ENCODE data around the gene MINDY2. TPM values are rescaled to one million over a fixed set of nuclear protein-coding genes. Genes with fewer than 3 reads are reported as not detected.
"Not testable (repeated sequence)": the region's sequence is repeated elsewhere in the genome, so short reads cannot be mapped to it uniquely, and the experiment has no call there.

The MINDY2 gene
- polyA plus RNA-seq, 1 experiment, result 7.8 TPM

GRCh38 chr15:58762285-58762684, 8.8 kb upstream of the MINDY2 start:
- no peak overlapping the region for H3K4me3 ChIP-seq (ENCODE audit: low read depth, low read length)
- ChIA-PET POLR2A (no interaction called here), CTCF (no interaction called here)
- no peak for TF ChIP-seq CTCF (IDR thresholded peaks at IDR 0.05; ENCODE audit: insufficient read depth, low read depth, low read length)
- no peaks in the 10 kb centered on the region for H3K36me3 ChIP-seq (ENCODE audit: control insufficient read depth, insufficient read depth, low read length)
- no peak for DNase-seq (ENCODE audit: low read depth)
- H3K27me3 ChIP-seq (ENCODE audit: control insufficient read depth, insufficient read depth, low read length), result no peaks in the 10 kb centered on the region

- Histone ChIP-seq H3K4me3 (ENCODE audit: low read depth, low read length) (no peak overlapping the region), H3K36me3 (ENCODE audit: control insufficient read depth, insufficient read depth, low read length) (no peaks in the 10 kb centered on the region), H3K27me3 (ENCODE audit: control insufficient read depth, insufficient read depth, low read length) (no peaks in the 10 kb centered on the region)
- CTCF ChIA-PET, result no interaction called here
- DNase-seq (ENCODE audit: low read depth), result no peak
- TF ChIP-seq CTCF (IDR thresholded peaks at IDR 0.05; ENCODE audit: insufficient read depth, low read depth, low read length), result no peak
- POLR2A ChIA-PET, result no interaction called here
These were observed 8.4 kb upstream of the MINDY2 start for GRCh38 chr15:58762731-58763130.

GRCh38 chr15:58764468-58764867, 6.6 kb upstream of the MINDY2 start:
- ChIA-PET POLR2A (no interaction called here), CTCF (no interaction called here)
- TF ChIP-seq CTCF (IDR thresholded peaks at IDR 0.05; ENCODE audit: insufficient read depth, low read depth, low read length), result no peak
- no peak overlapping the region for H3K4me3 ChIP-seq (ENCODE audit: low read depth, low read length)
- no peaks in the 10 kb centered on the region for H3K27me3 ChIP-seq (ENCODE audit: control insufficient read depth, insufficient read depth, low read length)
- H3K36me3 ChIP-seq (ENCODE audit: control insufficient read depth, insufficient read depth, low read length), result no peaks in the 10 kb centered on the region
- no peak for DNase-seq (ENCODE audit: low read depth)

- Histone ChIP-seq H3K27me3 (ENCODE audit: control insufficient read depth, insufficient read depth, low read length) (no peaks in the 10 kb centered on the region), H3K36me3 (ENCODE audit: control insufficient read depth, insufficient read depth, low read length) (no peaks in the 10 kb centered on the region), H3K4me3 (ENCODE audit: low read depth, low read length) (no peak overlapping the region)
- TF ChIP-seq CTCF (IDR thresholded peaks at IDR 0.05; ENCODE audit: insufficient read depth, low read depth, low read length), result no peak
- ChIA-PET CTCF (interaction anchor here (1.3 kb wide), 1 partner anchor 497 kb away, joined by 3 read pairs; no protein-coding TSS in a partner anchor), POLR2A (no interaction called here)
- DNase-seq (ENCODE audit: low read depth), result no peak
These were observed 4.8 kb upstream of the MINDY2 start for GRCh38 chr15:58766290-58766689.

- H3K27me3 ChIP-seq (ENCODE audit: control insufficient read depth, insufficient read depth, low read length); CTCF ChIA-PET; H3K4me3 ChIP-seq (ENCODE audit: low read depth, low read length); H3K36me3 ChIP-seq (ENCODE audit: control insufficient read depth, insufficient read depth, low read length); POLR2A ChIA-PET; DNase-seq (ENCODE audit: low read depth): not testable (repeated sequence)
These were observed 2.5 kb upstream of the MINDY2 start for GRCh38 chr15:58768601-58769004.

GRCh38 chr15:58770519-58770856, 614 bp upstream of the MINDY2 start:
- CTCF ChIA-PET, result interaction anchor here (0.8 to 2.3 kb wide), 7 partner anchors 13 to 548 kb away, joined by 3 to 13 read pairs (median 4); partner anchors contain the start of gene ADAM10
- POLR2A ChIA-PET, result interaction anchor here (0.5 to 1.5 kb wide), 8 partner anchors 21 to 634 kb away, joined by 3 to 27 read pairs (median 6); partner anchors contain the start of gene ADAM10
- Histone ChIP-seq H3K36me3 (ENCODE audit: control insufficient read depth, insufficient read depth, low read length) (no peaks in the 10 kb centered on the region), H3K27me3 (ENCODE audit: control insufficient read depth, insufficient read depth, low read length) (no peaks in the 10 kb centered on the region), H3K4me3 (ENCODE audit: low read depth, low read length) (peak overlapping the region; percentile 45)
- TF ChIP-seq CTCF (IDR thresholded peaks at IDR 0.05; ENCODE audit: insufficient read depth, low read depth, low read length), result no peak
- DNase-seq (ENCODE audit: low read depth), result no peak
